Heart left ventricle (tissue), 13 donors: ENCODE measurements around the gene TIFAB.

ENCODE experiments used
- POLR2A ChIP-seq, 2 donors: fragments of 450-650 bp; IDR thresholded peaks; one replicate each; pipeline ENCODE4 v1.6.1; 2017; ENCODE audit warnings: antibody characterized with exemption in 2 of 2, mild to moderate bottlenecking in 2 of 2, moderate library complexity in 2 of 2
- TF ChIP-seq, protein P1 (sequence below), 12 donors: fragments of 200-600 bp; sonication (generic) in 4 of 12; IDR thresholded peaks; one replicate each; pipeline versions ENCODE4 v1.5.0 to v1.8.0; 2018 to 2022; ENCODE audit warnings: antibody characterized with exemption in 12 of 12, mild to moderate bottlenecking in 5 of 12
- donor health status: ischemic (EF 13 %, LVEDD 7.1; RV severe dilation, severe dysfunction).
- donor health status: DM: no; HTN: yes; CAD: no.
- donor health status: DM: no; HTN: no; CAD: no.
- donor health status: ischemic (EF 25% LVEDD 6.9; RV normal size, moderate dysfunction).
- donor health status: ischemic (EF 25% LVEDD 5.7; RV mildly dilated, moderate dysfunction).
- donor health status: ischemic (EF 35%, LVEDD 5.7; RV mildly dilated, moderate dysfunction).
- donor health status: nonischemic (EF 11% LVEDD 7.7; RV severe dilation, severe dysfunction).
- donor health status: DM: yes; HTN: yes; CAD: no.
- donor health status: PGD.
- donor health status: ischemic (EF 29% LVEDD 5.4; RV normal size, mild dysfunction).
- donor health status: nonischemic (EF 23%, LVEDD 6.1; RV moderate dilation, normal function).

GRCh38 chr5:135460246-135461033 is 8.3 kb upstream of the TIFAB start:
- TF ChIP-seq, protein P1, sequence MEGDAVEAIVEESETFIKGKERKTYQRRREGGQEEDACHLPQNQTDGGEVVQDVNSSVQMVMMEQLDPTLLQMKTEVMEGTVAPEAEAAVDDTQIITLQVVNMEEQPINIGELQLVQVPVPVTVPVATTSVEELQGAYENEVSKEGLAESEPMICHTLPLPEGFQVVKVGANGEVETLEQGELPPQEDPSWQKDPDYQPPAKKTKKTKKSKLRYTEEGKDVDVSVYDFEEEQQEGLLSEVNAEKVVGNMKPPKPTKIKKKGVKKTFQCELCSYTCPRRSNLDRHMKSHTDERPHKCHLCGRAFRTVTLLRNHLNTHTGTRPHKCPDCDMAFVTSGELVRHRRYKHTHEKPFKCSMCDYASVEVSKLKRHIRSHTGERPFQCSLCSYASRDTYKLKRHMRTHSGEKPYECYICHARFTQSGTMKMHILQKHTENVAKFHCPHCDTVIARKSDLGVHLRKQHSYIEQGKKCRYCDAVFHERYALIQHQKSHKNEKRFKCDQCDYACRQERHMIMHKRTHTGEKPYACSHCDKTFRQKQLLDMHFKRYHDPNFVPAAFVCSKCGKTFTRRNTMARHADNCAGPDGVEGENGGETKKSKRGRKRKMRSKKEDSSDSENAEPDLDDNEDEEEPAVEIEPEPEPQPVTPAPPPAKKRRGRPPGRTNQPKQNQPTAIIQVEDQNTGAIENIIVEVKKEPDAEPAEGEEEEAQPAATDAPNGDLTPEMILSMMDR (IDR thresholded peaks at IDR 0.05) = no peak
- TF ChIP-seq POLR2A (IDR thresholded peaks at IDR 0.05) = no peak
